ENCODE measurements around the gene SYNE1.
A peak's percentile ranks its signal among the peaks of the same experiment; 100 is the strongest.

SYNE1 gene

GRCh38 chr6:152295346-152295745 lies 341.8 kb downstream of the SYNE1 start:
- Mint-ChIP-seq H3K4me3 (no peak overlapping the region), H3K27me3 (no peaks in the 10 kb centered on the region), H3K27ac (no peak overlapping the region), H3K4me1 (peaks cover 31% of the 10 kb centered on the region), H3K9me3 (no peaks in the 10 kb centered on the region), H3K36me3 (ENCODE audit: low read depth) (no peaks in the 10 kb centered on the region)
- DNase-seq, result no peak
- ATAC-seq, result no peak

DNA sequence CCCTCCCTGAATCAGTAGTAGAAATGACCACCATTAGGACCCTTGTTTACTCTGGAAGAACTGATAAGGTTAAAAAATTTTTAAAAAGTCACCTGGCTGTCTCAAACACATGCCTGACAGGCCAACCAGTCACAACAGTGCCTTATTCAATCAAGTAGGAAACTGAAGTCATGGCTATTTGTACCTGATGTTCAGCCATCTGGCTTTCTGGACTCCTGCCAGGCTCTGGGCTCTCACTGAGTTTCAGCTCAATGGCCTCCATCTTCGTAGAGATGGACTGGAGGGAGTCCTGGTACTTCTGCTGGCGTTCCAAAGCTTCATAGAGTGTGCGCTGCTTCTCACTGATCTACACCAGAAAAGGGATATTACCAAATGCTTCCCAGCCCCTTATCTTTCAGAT lies 343.8 kb downstream of the SYNE1 start:
- H3K27me3 Mint-ChIP-seq, result no peaks in the 10 kb centered on the region

DNA sequence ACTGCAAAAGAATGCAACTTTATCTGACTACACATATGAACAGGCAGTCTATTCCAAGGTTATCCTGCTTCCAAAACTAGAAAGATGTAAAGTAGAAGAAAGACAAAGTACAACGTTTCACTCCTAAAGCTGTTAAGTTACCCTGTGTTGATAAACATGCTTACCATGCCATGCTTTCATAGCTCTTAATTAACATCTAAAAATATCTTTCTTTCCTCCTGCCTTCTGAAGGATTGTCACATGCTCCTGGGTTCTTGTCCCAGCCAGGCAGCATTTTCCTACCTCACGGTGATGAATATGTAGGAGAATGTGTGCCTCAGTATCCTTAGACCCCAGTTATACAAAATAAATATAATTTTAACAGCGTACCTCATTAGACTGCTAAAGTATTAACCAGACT lies 344.6 kb downstream of the SYNE1 start:
- no peak overlapping the region for H3K4me3 Mint-ChIP-seq
- H3K4me1 Mint-ChIP-seq, result peaks cover 12% of the 10 kb centered on the region
- no peak overlapping the region for H3K27ac Mint-ChIP-seq
- DNase-seq (no peak), ATAC-seq (no peak)
- H3K36me3 Mint-ChIP-seq (ENCODE audit: low read depth), result no peaks in the 10 kb centered on the region
- H3K27me3 Mint-ChIP-seq, result no peaks in the 10 kb centered on the region
- H3K9me3 Mint-ChIP-seq, result no peaks in the 10 kb centered on the region

More for the DNA sequence above, 343.8 kb downstream of the SYNE1 start:
- Mint-ChIP-seq H3K27ac (no peak overlapping the region), H3K4me1 (peaks cover 17% of the 10 kb centered on the region), H3K36me3 (ENCODE audit: low read depth) (no peaks in the 10 kb centered on the region), H3K4me3 (no peak overlapping the region), H3K9me3 (no peaks in the 10 kb centered on the region)
- DNase-seq (no peak), ATAC-seq (no peak)

GRCh38 chr6:152290693-152291092 lies 346.5 kb downstream of the SYNE1 start:
- no peak for ATAC-seq
- DNase-seq, result no peak
- no peak overlapping the region for H3K4me3 Mint-ChIP-seq
- no peaks in the 10 kb centered on the region for H3K9me3 Mint-ChIP-seq
- H3K27me3 Mint-ChIP-seq, result no peaks in the 10 kb centered on the region
- no peak overlapping the region for H3K27ac Mint-ChIP-seq
- peaks cover under 1% of the 10 kb centered on the region for H3K4me1 Mint-ChIP-seq
- no peaks in the 10 kb centered on the region for H3K36me3 Mint-ChIP-seq (ENCODE audit: low read depth)

DNA sequence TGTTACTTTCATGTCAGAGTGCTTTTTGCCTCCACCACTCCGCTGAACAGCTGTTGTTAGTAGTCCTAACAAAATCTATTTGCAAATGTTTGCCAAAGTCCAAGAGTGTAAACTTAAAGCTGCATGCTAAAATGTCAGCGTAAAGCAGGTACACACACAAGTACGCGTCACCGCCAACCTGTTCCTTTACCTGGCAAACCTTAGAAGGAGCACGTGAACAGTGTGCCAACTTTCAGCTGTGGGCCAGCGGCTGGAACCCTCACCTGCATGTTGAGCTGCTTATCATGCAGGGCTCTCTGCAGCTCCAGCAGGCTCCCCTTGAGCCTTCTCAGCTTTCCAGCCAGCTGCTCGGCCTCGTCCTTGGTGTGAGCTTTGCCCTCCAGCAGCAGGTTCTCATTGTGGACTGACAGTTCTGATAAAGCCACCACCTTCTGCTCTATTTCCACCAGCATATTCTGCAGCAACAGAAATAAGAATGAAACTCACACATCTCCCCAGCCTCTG lies 359.3 kb downstream of the SYNE1 start:
- Mint-ChIP-seq H3K9me3 (no peaks in the 10 kb centered on the region), H3K4me1 (no peaks in the 10 kb centered on the region), H3K27me3 (no peaks in the 10 kb centered on the region), H3K36me3 (ENCODE audit: low read depth) (peaks cover 11% of the 10 kb centered on the region), H3K4me3 (no peak overlapping the region), H3K27ac (no peak overlapping the region)
- ATAC-seq (no peak), DNase-seq (no peak)

- H3K27me3 Mint-ChIP-seq, result no peaks in the 10 kb centered on the region
- no peaks in the 10 kb centered on the region for H3K9me3 Mint-ChIP-seq
- no peak overlapping the region for H3K4me3 Mint-ChIP-seq
- ATAC-seq (no peak), DNase-seq (no peak)
- no peak overlapping the region for H3K27ac Mint-ChIP-seq
- peaks cover 13% of the 10 kb centered on the region for H3K36me3 Mint-ChIP-seq (ENCODE audit: low read depth)
- H3K4me1 Mint-ChIP-seq, result peaks cover 3% of the 10 kb centered on the region
These were observed 363.5 kb downstream of the SYNE1 start for GRCh38 chr6:152273638-152274037.

DNA sequence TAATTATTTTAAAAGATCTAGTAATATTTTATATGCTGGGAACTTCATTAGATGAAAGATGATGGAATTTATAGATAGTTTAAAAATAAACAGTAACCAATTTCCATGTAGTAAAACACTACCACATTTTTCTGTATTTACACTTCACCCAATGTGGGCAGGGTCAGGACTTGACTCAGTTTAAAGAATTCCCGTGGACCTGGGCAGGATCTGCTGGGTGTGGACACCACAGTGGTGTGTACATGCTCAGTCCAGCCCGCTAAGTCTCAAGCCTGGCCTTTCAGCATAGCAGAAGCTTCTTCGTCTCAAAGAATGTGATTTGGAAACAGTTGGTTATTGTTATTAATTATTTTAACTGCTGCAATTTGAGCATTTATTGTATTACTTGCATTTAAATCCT lies 364.2 kb downstream of the SYNE1 start:
- no peak overlapping the region for H3K27ac Mint-ChIP-seq
- H3K4me1 Mint-ChIP-seq, result peaks cover 3% of the 10 kb centered on the region
- no peaks in the 10 kb centered on the region for H3K27me3 Mint-ChIP-seq
- no peak for ATAC-seq
- H3K4me3 Mint-ChIP-seq, result no peak overlapping the region
- peaks cover 13% of the 10 kb centered on the region for H3K36me3 Mint-ChIP-seq (ENCODE audit: low read depth)
- no peak for DNase-seq
- no peaks in the 10 kb centered on the region for H3K9me3 Mint-ChIP-seq

GRCh38 chr6:152272486-152272885 lies 364.7 kb downstream of the SYNE1 start:
- Mint-ChIP-seq H3K27me3 (no peaks in the 10 kb centered on the region), H3K36me3 (ENCODE audit: low read depth) (peaks cover 10% of the 10 kb centered on the region), H3K9me3 (no peaks in the 10 kb centered on the region), H3K4me1 (peaks cover 3% of the 10 kb centered on the region), H3K27ac (no peak overlapping the region), H3K4me3 (no peak overlapping the region)
- ATAC-seq (no peak), DNase-seq (no peak)

GRCh38 chr6:152271776-152272464 lies 365.2 kb downstream of the SYNE1 start:
- H3K36me3 Mint-ChIP-seq (ENCODE audit: low read depth), result peaks cover 9% of the 10 kb centered on the region
- no peak overlapping the region for H3K27ac Mint-ChIP-seq
- H3K27me3 Mint-ChIP-seq, result no peaks in the 10 kb centered on the region
- H3K4me3 Mint-ChIP-seq, result no peak overlapping the region
- peaks cover 3% of the 10 kb centered on the region for H3K4me1 Mint-ChIP-seq
- no peaks in the 10 kb centered on the region for H3K9me3 Mint-ChIP-seq
- DNase-seq (no peak), ATAC-seq (peak; percentile 43)

DNA sequence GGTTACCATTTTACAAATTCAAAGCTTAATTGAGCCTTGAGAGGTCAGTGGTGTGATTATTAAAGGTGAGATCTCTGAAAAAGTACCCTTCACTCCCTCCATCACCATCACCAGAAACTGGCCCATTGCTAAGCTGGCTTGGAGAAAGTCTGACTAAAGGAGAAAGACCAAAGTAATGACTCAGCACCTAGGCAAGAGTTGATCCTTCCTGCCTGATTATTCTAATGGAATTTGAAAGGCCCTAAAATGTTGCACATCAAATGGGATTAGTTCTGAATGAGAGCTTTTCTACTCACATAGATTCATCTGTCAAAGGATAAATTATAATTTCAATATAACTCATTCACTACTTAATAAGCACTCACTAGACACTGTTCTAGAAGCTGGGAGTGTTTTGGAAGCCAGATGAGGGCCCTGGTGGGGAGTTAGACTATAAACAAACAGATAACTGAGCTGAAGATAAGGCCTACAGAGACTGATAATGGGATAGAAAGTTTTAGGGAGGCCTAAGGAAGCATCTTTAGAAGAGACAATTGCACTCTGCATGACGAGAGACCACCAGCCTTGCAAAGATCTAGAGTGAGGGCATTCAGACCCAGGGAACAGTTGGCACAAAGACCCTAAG lies 366.7 kb downstream of the SYNE1 start:
- Mint-ChIP-seq H3K27me3 (no peaks in the 10 kb centered on the region), H3K9me3 (no peaks in the 10 kb centered on the region), H3K4me1 (peaks cover 3% of the 10 kb centered on the region), H3K27ac (no peak overlapping the region), H3K36me3 (ENCODE audit: low read depth) (peaks cover 8% of the 10 kb centered on the region), H3K4me3 (no peak overlapping the region)
- no peak for ATAC-seq
- DNase-seq, result no peak

GRCh38 chr6:152268846-152269442 lies 368.2 kb downstream of the SYNE1 start:
- peaks cover 14% of the 10 kb centered on the region for H3K36me3 Mint-ChIP-seq (ENCODE audit: low read depth)
- DNase-seq, result no peak
- no peak overlapping the region for H3K27ac Mint-ChIP-seq

DNA sequence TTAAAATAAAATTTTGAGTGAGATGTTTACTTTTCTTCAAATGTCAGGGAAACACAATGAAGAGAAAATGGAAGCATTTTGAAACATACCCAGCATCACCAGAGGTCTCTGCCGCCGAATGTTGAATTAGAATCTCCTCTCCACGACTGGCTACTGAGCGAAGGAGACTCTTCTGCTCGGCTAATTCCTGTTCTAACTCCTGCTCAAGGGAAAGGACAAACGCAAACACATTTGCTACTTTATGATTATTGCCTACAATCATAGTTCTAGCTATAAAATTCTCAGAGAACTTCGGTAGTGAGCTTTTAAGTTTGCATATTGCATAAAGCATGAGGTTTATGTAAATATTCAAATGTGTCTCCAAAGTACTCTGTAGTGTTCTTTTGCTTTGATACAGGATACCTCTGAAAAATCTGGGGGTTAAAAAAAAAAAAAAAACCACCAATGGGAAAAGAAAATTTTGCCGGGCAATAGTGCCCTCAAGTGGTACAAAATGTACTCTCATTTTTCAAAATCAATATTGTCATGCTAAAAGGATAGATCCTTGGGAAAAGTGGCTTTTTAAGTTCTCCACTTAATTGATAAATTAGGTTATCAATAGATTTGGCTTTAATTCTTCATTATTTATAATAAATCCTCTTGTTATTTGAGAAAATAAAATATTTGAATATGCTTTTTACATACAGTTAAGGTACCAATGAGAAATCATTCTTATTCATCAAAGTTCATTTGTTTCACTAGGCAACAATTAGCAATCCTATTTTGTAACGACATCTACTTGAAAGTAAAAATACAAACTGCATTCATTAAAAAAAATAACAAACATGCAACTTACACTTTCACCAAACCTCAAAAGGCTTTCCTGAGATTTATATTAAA lies 369.0 kb downstream of the SYNE1 start:
- Mint-ChIP-seq H3K36me3 (ENCODE audit: low read depth) (peaks cover 19% of the 10 kb centered on the region), H3K4me3 (no peak overlapping the region), H3K27ac (no peak overlapping the region), H3K9me3 (no peaks in the 10 kb centered on the region), H3K4me1 (peaks cover 3% of the 10 kb centered on the region), H3K27me3 (no peaks in the 10 kb centered on the region)
- DNase-seq (no peak), ATAC-seq (no peak)

More at GRCh38 chr6:152268846-152269442, 368.2 kb downstream of the SYNE1 start:
- ATAC-seq, result no peak
- H3K27me3 Mint-ChIP-seq, result no peaks in the 10 kb centered on the region
- H3K4me1 Mint-ChIP-seq, result peaks cover 3% of the 10 kb centered on the region
- H3K4me3 Mint-ChIP-seq, result no peak overlapping the region
- no peaks in the 10 kb centered on the region for H3K9me3 Mint-ChIP-seq

DNA sequence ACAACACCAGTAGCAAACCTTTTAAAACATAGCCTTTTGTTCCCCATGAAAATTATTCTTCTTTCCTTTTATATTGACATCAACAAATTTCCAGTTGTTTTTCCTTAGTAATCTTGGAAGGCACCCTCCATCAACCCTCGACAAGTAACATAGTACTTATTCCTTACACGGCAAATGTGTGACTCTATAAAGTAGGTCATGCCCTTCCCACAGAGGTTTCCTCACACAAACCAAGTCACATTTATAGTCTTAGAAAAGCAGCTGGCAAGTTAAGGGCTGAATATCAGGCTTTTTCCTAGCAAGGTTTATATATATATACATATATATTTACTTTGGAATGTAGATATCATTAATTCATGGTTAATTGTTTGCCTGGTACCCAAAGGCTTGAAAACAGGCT lies 371.5 kb downstream of the SYNE1 start:
- Mint-ChIP-seq H3K27me3 (no peaks in the 10 kb centered on the region), H3K4me1 (no peaks in the 10 kb centered on the region), H3K36me3 (ENCODE audit: low read depth) (peaks cover 31% of the 10 kb centered on the region), H3K27ac (no peak overlapping the region), H3K4me3 (no peak overlapping the region), H3K9me3 (peaks cover 8% of the 10 kb centered on the region)
- ATAC-seq (no peak), DNase-seq (no peak)

DNA sequence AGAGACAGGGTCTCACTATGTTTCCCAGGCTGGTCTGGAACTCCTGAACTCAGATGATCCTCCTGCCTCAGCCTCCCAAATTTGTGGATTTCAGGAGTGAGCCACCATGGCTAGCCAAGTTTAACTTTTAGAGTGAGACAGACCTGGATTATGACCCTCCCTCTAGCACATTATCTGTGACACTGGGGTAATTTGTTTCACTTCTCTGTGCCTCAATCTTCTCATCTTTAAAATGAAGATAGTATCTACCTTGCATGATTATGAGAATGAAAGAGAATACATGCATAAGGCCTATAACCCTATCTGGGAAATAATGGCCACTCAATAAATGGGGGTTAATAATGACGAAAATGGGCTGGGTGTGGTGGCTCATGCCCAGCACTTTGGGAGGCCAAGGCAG lies 373.6 kb downstream of the SYNE1 start:
- Mint-ChIP-seq H3K9me3 (peaks cover 8% of the 10 kb centered on the region), H3K27ac (no peak overlapping the region), H3K36me3 (ENCODE audit: low read depth) (peaks cover 39% of the 10 kb centered on the region), H3K4me1 (no peaks in the 10 kb centered on the region), H3K4me3 (no peak overlapping the region), H3K27me3 (no peaks in the 10 kb centered on the region)
- DNase-seq, result no peak
- no peak for ATAC-seq
